ENCODE measurements around the gene HEYL.

HEYL gene

DNA sequence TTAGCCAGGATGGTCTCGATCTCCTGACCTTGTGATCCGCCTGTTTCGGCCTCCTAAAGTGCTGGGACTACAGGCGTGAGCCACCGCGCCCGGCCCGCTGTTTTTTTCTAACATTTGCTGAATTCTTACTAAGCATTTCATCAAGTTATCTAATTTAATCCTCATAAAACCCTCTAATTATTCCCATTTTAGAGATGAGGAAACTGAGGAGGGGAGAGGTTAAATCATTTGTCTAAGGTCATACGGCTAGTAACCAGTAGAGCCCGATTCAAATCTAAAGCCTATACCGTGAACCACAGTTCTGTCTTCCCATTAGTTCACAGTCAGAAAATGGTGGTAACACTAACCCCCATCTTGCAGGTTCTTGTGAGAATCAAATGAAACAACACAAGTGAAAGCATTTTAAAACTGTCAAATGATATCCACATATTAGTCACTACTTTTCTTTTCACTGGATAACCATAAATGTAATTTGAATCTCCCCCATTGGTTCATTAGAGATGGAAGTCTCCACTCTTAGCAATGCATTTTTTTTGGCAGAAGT lies 10.6 kb downstream of the HEYL start:
- intact Hi-C loops (cut with DNase I; ENCODE audit: low total_unique reads): no loop called here
- DNase-seq: no peak
- peaks cover 48 to 64% (median 48%) of the 10 kb centered on the region in 3 donors for H3K36me3 ChIP-seq
- H3K4me1 ChIP-seq: peaks cover 6 to 67% (median 52%) of the 10 kb centered on the region in 4 donors
- H3K4me3 ChIP-seq: no peak overlapping the region
- H3K9me3 ChIP-seq: no peaks in the 10 kb centered on the region
- TF ChIP-seq, protein P1, sequence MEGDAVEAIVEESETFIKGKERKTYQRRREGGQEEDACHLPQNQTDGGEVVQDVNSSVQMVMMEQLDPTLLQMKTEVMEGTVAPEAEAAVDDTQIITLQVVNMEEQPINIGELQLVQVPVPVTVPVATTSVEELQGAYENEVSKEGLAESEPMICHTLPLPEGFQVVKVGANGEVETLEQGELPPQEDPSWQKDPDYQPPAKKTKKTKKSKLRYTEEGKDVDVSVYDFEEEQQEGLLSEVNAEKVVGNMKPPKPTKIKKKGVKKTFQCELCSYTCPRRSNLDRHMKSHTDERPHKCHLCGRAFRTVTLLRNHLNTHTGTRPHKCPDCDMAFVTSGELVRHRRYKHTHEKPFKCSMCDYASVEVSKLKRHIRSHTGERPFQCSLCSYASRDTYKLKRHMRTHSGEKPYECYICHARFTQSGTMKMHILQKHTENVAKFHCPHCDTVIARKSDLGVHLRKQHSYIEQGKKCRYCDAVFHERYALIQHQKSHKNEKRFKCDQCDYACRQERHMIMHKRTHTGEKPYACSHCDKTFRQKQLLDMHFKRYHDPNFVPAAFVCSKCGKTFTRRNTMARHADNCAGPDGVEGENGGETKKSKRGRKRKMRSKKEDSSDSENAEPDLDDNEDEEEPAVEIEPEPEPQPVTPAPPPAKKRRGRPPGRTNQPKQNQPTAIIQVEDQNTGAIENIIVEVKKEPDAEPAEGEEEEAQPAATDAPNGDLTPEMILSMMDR (IDR thresholded peaks at IDR 0.05): no peak
- H3K27me3 ChIP-seq: no peaks in the 10 kb centered on the region
- peak overlapping the region; percentile 96 to 97 for H3K27ac ChIP-seq

DNA sequence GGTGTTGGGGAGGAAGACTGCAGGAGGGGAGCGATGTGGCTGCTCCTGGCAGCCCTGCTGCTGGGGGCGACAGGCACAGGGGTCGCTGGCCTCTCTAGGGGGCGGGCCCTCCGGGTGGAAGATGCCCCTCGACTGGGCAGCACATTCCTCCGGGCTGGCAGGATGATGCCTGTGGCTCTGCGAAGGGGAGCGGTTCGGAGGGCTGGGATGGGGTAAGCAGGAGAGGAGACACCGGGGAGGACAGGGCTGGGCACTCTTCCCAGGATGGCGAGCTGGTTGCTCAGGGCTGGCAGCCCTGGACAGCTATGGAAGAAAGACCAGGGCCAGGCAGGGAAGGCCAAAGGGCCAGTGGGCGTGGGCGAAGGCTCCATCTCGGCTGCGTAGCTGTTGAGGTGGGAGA lies 12.8 kb downstream of the HEYL start:
- peak in 1 of 2 donors; percentile 74 for DNase-seq
- peak overlapping the region; percentile 96 to 97 for H3K27ac ChIP-seq
- peaks cover 40 to 56% (median 41%) of the 10 kb centered on the region in 3 donors for H3K36me3 ChIP-seq
- TF ChIP-seq, protein P1 (IDR thresholded peaks at IDR 0.05): no peak
- no peaks in the 10 kb centered on the region for H3K9me3 ChIP-seq
- peaks cover 6 to 70% (median 49%) of the 10 kb centered on the region in 4 donors for H3K4me1 ChIP-seq
- no peaks in the 10 kb centered on the region for H3K27me3 ChIP-seq
- intact Hi-C loops (cut with DNase I; ENCODE audit: low total_unique reads): no loop called here
- H3K4me3 ChIP-seq: peak overlapping the region in 1 of 2 donors; percentile 13

DNA sequence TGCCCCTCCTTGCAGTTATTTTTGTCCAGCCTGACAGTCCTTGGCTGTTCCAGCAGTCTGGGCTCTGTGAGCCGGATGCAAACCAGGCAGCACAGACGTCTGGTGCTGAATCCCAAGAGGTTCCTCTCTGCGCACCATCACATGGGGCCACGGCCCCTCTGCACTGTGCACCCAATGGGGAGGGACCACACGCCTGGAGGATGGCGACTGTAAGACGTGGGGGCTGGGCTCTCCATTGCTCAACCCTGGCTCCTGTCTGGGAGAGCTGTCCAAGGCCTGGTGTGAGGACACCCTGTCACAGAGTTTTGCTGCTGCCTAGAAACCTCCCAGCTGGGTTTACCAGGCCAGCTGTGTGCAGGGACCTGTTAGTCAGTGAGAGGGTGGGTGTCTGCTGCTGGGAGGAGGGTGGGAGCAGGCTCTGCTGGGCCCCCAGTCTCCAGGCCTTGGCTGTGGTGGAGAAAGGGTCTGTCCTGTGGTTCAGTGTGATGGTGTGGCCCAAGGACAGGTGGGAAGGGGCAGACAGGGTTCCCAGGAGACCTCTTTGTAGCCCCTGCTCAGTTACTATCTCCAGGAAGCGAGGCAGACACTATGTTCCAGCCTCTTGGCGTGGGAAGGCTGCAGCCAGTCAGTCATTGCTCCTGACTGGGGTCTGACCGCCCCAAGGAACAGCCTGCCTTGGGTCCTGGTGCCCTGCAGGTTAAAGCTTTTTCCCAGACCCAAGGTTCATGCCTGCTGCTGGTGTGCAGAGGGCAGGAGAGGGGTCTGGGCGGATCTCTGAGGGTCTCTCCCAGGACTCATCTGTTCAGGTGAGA lies 13.8 kb downstream of the HEYL start:
- TF ChIP-seq, protein P1 (IDR thresholded peaks at IDR 0.05): no peak
- Histone ChIP-seq H3K36me3 (peaks cover 30 to 47% (median 31%) of the 10 kb centered on the region in 3 donors), H3K27me3 (no peaks in the 10 kb centered on the region), H3K4me1 (peaks cover 6 to 74% (median 49%) of the 10 kb centered on the region in 4 donors), H3K4me3 (peak overlapping the region in 1 of 2 donors; percentile 13), H3K27ac (peak overlapping the region; percentile 96 to 97), H3K9me3 (no peaks in the 10 kb centered on the region)
- intact Hi-C loops (cut with DNase I; ENCODE audit: low total_unique reads): no loop called here
- peak; percentile 94 to 99 for DNase-seq

DNA sequence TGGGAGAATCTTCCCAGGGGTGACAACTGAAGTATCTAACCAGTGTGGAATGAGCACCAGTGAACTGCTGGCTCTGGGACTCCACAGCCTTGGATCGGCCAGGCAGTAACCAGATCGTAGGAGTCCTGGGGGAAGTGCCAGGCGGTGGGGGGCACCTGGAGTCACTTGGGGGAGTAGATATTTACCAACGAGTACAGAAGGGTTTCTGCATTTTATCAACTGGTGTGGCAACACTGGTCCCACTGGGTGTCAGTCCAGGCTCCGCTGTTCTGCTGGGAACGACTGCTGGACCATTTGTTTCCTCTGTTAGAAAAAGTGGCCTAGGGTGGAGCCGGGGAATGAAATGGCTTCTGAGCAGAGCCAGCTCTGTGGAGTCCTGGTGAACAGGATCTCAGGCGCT lies 14.4 kb downstream of the HEYL start:
- Histone ChIP-seq H3K27ac (peak overlapping the region; percentile 83 to 96), H3K27me3 (no peaks in the 10 kb centered on the region), H3K4me1 (peaks cover 6 to 76% (median 49%) of the 10 kb centered on the region in 4 donors), H3K9me3 (no peaks in the 10 kb centered on the region), H3K4me3 (peak overlapping the region in 1 of 2 donors; percentile 10), H3K36me3 (peaks cover 23 to 40% (median 25%) of the 10 kb centered on the region in 3 donors)
- intact Hi-C loops (cut with DNase I; ENCODE audit: low total_unique reads): no loop called here
- TF ChIP-seq, protein P1 (IDR thresholded peaks at IDR 0.05): no peak
- no peak for DNase-seq

DNA sequence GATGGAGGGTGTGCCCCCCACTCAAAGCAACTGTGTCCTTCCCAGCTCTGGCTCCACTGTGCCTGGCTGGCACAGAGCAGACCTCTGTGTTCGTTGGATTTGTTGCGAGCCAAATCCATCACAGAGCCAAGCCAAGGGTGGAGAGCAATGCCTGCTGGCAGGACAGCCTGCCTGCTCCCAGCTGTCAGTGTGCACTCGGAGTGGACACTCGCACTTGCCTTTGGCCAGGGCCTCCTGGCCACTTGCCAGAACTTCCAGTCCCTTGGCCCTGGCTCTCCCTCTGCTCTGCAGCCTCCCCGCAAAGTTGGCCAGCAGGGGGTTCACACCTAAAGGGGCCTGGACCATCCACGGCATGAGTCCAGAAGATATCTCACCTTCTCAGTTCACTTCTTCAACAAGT lies 16.4 kb downstream of the HEYL start:
- Histone ChIP-seq H3K36me3 (peaks cover 6 to 20% (median 14%) of the 10 kb centered on the region in 3 donors), H3K9me3 (no peaks in the 10 kb centered on the region), H3K27ac (peak overlapping the region; percentile 83 to 96), H3K4me3 (no peak overlapping the region), H3K27me3 (no peaks in the 10 kb centered on the region), H3K4me1 (peaks cover 6 to 71% (median 49%) of the 10 kb centered on the region in 4 donors)
- DNase-seq: peak; percentile 47 to 91
- TF ChIP-seq, protein P1 (IDR thresholded peaks at IDR 0.05): no peak
- intact Hi-C loops (cut with DNase I; ENCODE audit: low total_unique reads): no loop called here

All from tibial artery (tissue), 4 donors.